HCT116 (cell line): ENCODE measurements around the gene ORC4. TPM values are rescaled to one million over a fixed set of nuclear protein-coding genes. Genes with fewer than 3 reads are reported as not detected.

ENCODE experiments used
- ATAC-seq: fragments of 200-7000 bp; cut with Tn5 transposase; 2 replicates; pipeline ENCODE4 v1.9.1; 2020; ENCODE audit warnings: mild to moderate bottlenecking, moderate library complexity
- BruUV-seq: library from RNA; stranded (reverse); fragments of 400-500 nt; replicated peaks from 2 replicates; lab custom pipeline; 2021; lab: Mats Ljungman, UMichigan
- CTCF ChIA-PET: fragments of 300-600 bp; sonication (Branson Sonifier 250); formaldehyde crosslinking; loops from one replicate; lab custom pipeline; 2021; ENCODE audit warnings: antibody characterized with exemption; lab: Charles Lee
- POLR2A ChIA-PET: fragments of 300-600, 350-600 bp; sonication (Branson Sonifier 250); formaldehyde crosslinking; loops from one replicate; lab custom pipeline; 2021; ENCODE audit warnings: antibody characterized with exemption; lab: Charles Lee
- RAD21 ChIA-PET, 2 experiments: fragments of 300-600 bp; sonication (Branson Sonifier 250); formaldehyde crosslinking; loops; one replicate each; lab custom pipeline; 2023; ENCODE audit warnings: low total read pairs in 2 of 2; ENCODE audit not compliant: uncharacterized antibody in 2 of 2, unreplicated experiment in 2 of 2, low non-redundant PET in 1 of 2; lab: Charles Lee
- DNase-seq: peaks from one replicate; pipeline ENCODE4 v3.0.0-alpha.2; 2010; ENCODE audit warnings: low read depth, low spot score
- H2AFZ ChIP-seq: fragments of 200-600 bp; shearing (Covaris generic), sonication (generic); 2 replicates; pipeline ENCODE4 v1.6.1; 2017; ENCODE audit warnings: low read depth, mixed run types, mixed read lengths, antibody characterized with exemption, low read length; ENCODE audit not compliant: poor library complexity, severe bottlenecking
- H3K27ac ChIP-seq: 2 replicates; pipeline ENCODE4 v1.5.1; 2012; ENCODE audit warnings: low read depth, low read length
- H3K27me3 ChIP-seq: fragments of 200-600 bp; sonication (generic); 2 replicates; pipeline ENCODE4 v1.6.1; 2016; ENCODE audit warnings: mixed run types, low read length, mixed read lengths; ENCODE audit not compliant: insufficient read depth
- H3K36me3 ChIP-seq, 2 experiments: fragments of 200-500 bp in 1 of 2; fragments of 200-600 bp in 1 of 2; sonication (Bioruptor generic) in 1 of 2; sonication (generic) in 1 of 2; 2 replicates each; pipeline versions ENCODE4 v1.5.1 to v1.6.1; 2014 to 2016; ENCODE audit warnings: low read length in 2 of 2, inconsistent platforms in 1 of 2, mixed read lengths in 1 of 2, mixed run types in 1 of 2; ENCODE audit not compliant: insufficient read depth in 2 of 2, control insufficient read depth in 1 of 2
- H3K4me1 ChIP-seq, 2 experiments: fragments of 200-600 bp in 1 of 2; sonication (generic) in 1 of 2; 2 replicates each; pipeline versions ENCODE4 v1.5.1 to v1.6.1; 2012 to 2017; ENCODE audit warnings: low read length in 2 of 2, inconsistent platforms in 1 of 2, mild to moderate bottlenecking in 1 of 2, mixed read lengths in 1 of 2, mixed run types in 1 of 2, moderate library complexity in 1 of 2; ENCODE audit not compliant: insufficient read depth in 2 of 2, control insufficient read depth in 1 of 2
- H3K4me2 ChIP-seq: fragments of 200-600 bp; sonication (generic); 2 replicates; pipeline ENCODE4 v1.6.1; 2017; ENCODE audit warnings: mixed run types, low read length, mixed read lengths
- H3K4me3 ChIP-seq, 2 experiments: fragments of 200-600 bp in 1 of 2; sonication (generic) in 1 of 2; replicated peaks in 1 of 2; 2 replicates each; pipeline ENCODE4 v1.5.1; 2011 to 2016; ENCODE audit warnings: low read length in 2 of 2, control low read depth in 1 of 2, low read depth in 1 of 2, mild to moderate bottlenecking in 1 of 2, mixed read lengths in 1 of 2, mixed run types in 1 of 2
- H3K79me2 ChIP-seq: fragments of 200-600 bp; sonication (generic); 2 replicates; pipeline ENCODE4 v1.6.1; 2017; ENCODE audit warnings: mild to moderate bottlenecking, mixed run types, low read length, moderate library complexity, mixed read lengths; ENCODE audit not compliant: insufficient read depth
- H3K9ac ChIP-seq: fragments of 200-600 bp; sonication (generic); 2 replicates; pipeline ENCODE4 v1.6.1; 2016; ENCODE audit warnings: low read length, mixed read lengths
- H3K9me2 ChIP-seq: fragments of 200-600 bp; sonication (generic), shearing (Covaris generic); 2 replicates; pipeline ENCODE4 v1.6.1; 2017; ENCODE audit warnings: mixed run types, mild to moderate bottlenecking, moderate library complexity; ENCODE audit not compliant: insufficient read depth
- H3K9me3 ChIP-seq, 2 experiments: fragments of 200-500 bp in 1 of 2; fragments of 200-600 bp in 1 of 2; sonication (Bioruptor generic) in 1 of 2; sonication (generic) in 1 of 2; 2 replicates each; pipeline ENCODE4 v1.6.1; 2014 to 2017; ENCODE audit warnings: low read length in 2 of 2, mixed read lengths in 2 of 2, inconsistent platforms in 1 of 2, low read depth in 1 of 2, mild to moderate bottlenecking in 1 of 2, mixed run types in 1 of 2, moderate library complexity in 1 of 2; ENCODE audit not compliant: control insufficient read depth in 1 of 2, insufficient read depth in 1 of 2
- H4K20me1 ChIP-seq: fragments of 200-600 bp; sonication (generic), shearing (Covaris generic); 2 replicates; pipeline ENCODE4 v1.6.1; 2017; ENCODE audit warnings: mixed run types, mild to moderate bottlenecking, moderate library complexity; ENCODE audit not compliant: insufficient read depth
- ATF3 ChIP-seq: IDR thresholded peaks from 2 replicates; pipeline ENCODE4 v1.6.1; 2012
- CEBPB ChIP-seq: IDR thresholded peaks from 2 replicates; pipeline ENCODE4 v1.6.1; 2012; ENCODE audit warnings: low read depth
- ELF1 ChIP-seq: IDR thresholded peaks from 2 replicates; pipeline ENCODE4 v1.6.1; 2012; ENCODE audit warnings: low read depth, borderline replicate concordance
- EZH2phosphoT487 ChIP-seq: fragments of 200-600 bp; IDR thresholded peaks from 2 replicates; pipeline ENCODE4 v1.6.1; 2018; ENCODE audit warnings: antibody characterized with exemption, borderline replicate concordance
- FOSL1 ChIP-seq: IDR thresholded peaks from 2 replicates; pipeline ENCODE4 v1.6.1; 2012; ENCODE audit warnings: low read depth
- JUND ChIP-seq: IDR thresholded peaks from 2 replicates; pipeline ENCODE4 v1.6.1; 2012
- POLR2A ChIP-seq: IDR thresholded peaks from 2 replicates; pipeline ENCODE4 v1.7.0; 2011; ENCODE audit warnings: borderline replicate concordance; ENCODE audit not compliant: insufficient read depth, insufficient read length; ENCODE audit errors: extremely low read depth
- REST ChIP-seq: IDR thresholded peaks from 2 replicates; pipeline ENCODE4 v1.6.1; 2012; ENCODE audit warnings: low read depth
- SIN3A ChIP-seq: IDR thresholded peaks from 2 replicates; pipeline ENCODE4 v1.6.1; 2012; ENCODE audit warnings: low read depth
- SP1 ChIP-seq: IDR thresholded peaks from 2 replicates; pipeline ENCODE4 v1.6.1; 2012; ENCODE audit warnings: low read depth
- SRF ChIP-seq: IDR thresholded peaks from 2 replicates; pipeline ENCODE4 v1.6.1; 2012; ENCODE audit warnings: low read depth
- TCF7L2 ChIP-seq: IDR thresholded peaks from 2 replicates; pipeline ENCODE4 v1.7.0; 2011; ENCODE audit warnings: borderline replicate concordance, inconsistent platforms; ENCODE audit not compliant: insufficient read depth, insufficient read length; ENCODE audit errors: extremely low read depth
- YY1 ChIP-seq: IDR thresholded peaks from 2 replicates; pipeline ENCODE4 v1.6.1; 2011; ENCODE audit warnings: low read length, low read depth, moderate library complexity, mild to moderate bottlenecking; ENCODE audit not compliant: insufficient replicate concordance; ENCODE audit errors: extremely low read depth
- ZFX ChIP-seq: fragments of 450-650 bp; IDR thresholded peaks from 2 replicates; pipeline ENCODE4 v1.6.1; 2017
- intact Hi-C: fragments of 100-400 bp; cut with micrococcal nuclease; formaldehyde crosslinking; loops from 2 replicates; pipeline ENCODE4 v1.10.0; 2022
- total RNA-seq: library from RNA; stranded (reverse); gene quantifications from one replicate; pipeline ENCODE4 v1.2.1, GENCODE V29; 2021; ENCODE audit not compliant: unreplicated experiment
- TF ChIP-seq, protein P1 (sequence below): IDR thresholded peaks from 2 replicates; pipeline ENCODE4 v1.6.1; 2012

The ORC4 gene
- total RNA-seq, 1 experiment from 2014 or later, result 51.0 TPM

GRCh38 chr2:148026573-148026972 is 6.0 kb upstream of the ORC4 start (continued):
- no peak for TF ChIP-seq TCF7L2

DNA sequence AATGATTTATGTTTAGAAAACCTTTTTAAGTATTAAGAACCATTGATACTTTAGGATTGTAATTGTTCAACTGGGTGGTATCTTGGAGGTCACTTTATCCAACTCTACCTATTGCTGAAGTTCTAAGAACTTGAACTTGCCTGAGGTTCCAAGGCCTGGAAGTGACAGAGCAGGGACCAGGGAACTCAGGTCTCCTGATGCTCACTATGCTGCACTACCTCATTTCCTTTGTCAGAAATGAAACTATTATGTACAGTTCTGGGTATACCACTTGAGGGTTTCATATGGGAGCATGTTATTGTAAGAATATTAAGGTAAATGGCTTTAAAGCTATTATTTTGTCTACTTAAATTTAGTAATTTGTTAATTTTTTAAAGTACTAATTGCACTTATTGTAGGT is 3.3 kb upstream of the ORC4 start:
- H4K20me1 ChIP-seq, result no peaks in the 10 kb centered on the region
- H3K9me3 ChIP-seq, result no peaks in the 10 kb centered on the region
- BruUV-seq, result no TSS peak
- peaks cover 2 to 15% of the 10 kb centered on the region in 2 experiments; a peak in 3 of 4 replicates for H3K4me1 ChIP-seq
- no peak overlapping the region for H2AFZ ChIP-seq
- intact Hi-C loops, result no loop called here
- no peak for DNase-seq
- H3K27ac ChIP-seq, result no peak overlapping the region
- H3K27me3 ChIP-seq, result no peaks in the 10 kb centered on the region
- no peak for ATAC-seq
- RAD21 ChIA-PET, result no interaction called here
- H3K9ac ChIP-seq, result no peak overlapping the region
- H3K4me3 ChIP-seq, result no peak overlapping the region
- no peaks in the 10 kb centered on the region for H3K9me2 ChIP-seq
- POLR2A ChIA-PET, result no interaction called here
- CTCF ChIA-PET, result no interaction called here
- TF ChIP-seq JUND (no peak), CEBPB (no peak), YY1 (no peak)
- H3K4me2 ChIP-seq, result no peak overlapping the region
- H3K79me2 ChIP-seq, result peaks cover 81% of the 10 kb centered on the region
- no peaks in the 10 kb centered on the region for H3K36me3 ChIP-seq

- Histone ChIP-seq H3K9me3 (no peaks in the 10 kb centered on the region), H3K79me2 (peaks cover 91% of the 10 kb centered on the region), H3K27me3 (no peaks in the 10 kb centered on the region), H3K4me3 (no peak overlapping the region), H3K36me3 (no peaks in the 10 kb centered on the region), H3K4me2 (peak overlapping the region; percentile 72; the same call in 1 of the 2 replicates), H3K27ac (no peak overlapping the region), H4K20me1 (no peaks in the 10 kb centered on the region), H3K4me1 (peaks cover 6 to 16% of the 10 kb centered on the region in 2 experiments; a peak in 3 of 4 replicates), H2AFZ (no peak overlapping the region), H3K9me2 (no peaks in the 10 kb centered on the region), H3K9ac (no peak overlapping the region)
- no peak for DNase-seq
- no TSS peak for BruUV-seq
- ATAC-seq, result no peak
- ChIA-PET POLR2A (no interaction called here), CTCF (no interaction called here), RAD21 (no interaction called here)
- TF ChIP-seq ELF1 (no peak), ZFX (no peak), TCF7L2 (no peak), YY1 (no peak), SRF (no peak), ATF3 (no peak), SP1 (no peak), EZH2phosphoT487 (no peak), SIN3A (no peak), REST (no peak), CEBPB (no peak), POLR2A (no peak), FOSL1 (no peak), JUND (no peak)
- TF ChIP-seq, protein P1, sequence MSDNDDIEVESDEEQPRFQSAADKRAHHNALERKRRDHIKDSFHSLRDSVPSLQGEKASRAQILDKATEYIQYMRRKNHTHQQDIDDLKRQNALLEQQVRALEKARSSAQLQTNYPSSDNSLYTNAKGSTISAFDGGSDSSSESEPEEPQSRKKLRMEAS, result no peak
- intact Hi-C loops, result no loop called here
These were observed 2.3 kb upstream of the ORC4 start for GRCh38 chr2:148022882-148023281.
